Esophagus (tissue), 2 donors: ENCODE results near the gene PAPPA2. TPM values are rescaled to one million over a fixed set of nuclear protein-coding genes. Genes with fewer than 3 reads are reported as not detected.
"Not testable (repeated sequence)": the region's sequence is repeated elsewhere in the genome, so short reads cannot be mapped to it uniquely, and the experiment has no call there.

ENCODE experiments used
- H3K27ac ChIP-seq, 2 donors: one replicate each; pipeline ENCODE4 v1.5.1; 2013; ENCODE audit warnings: low read depth in 2 of 2, mild to moderate bottlenecking in 2 of 2, inconsistent platforms in 1 of 2, low read length in 1 of 2, moderate library complexity in 1 of 2
- H3K27me3 ChIP-seq, 2 donors: one replicate each; pipeline ENCODE4 v1.6.1; 2013; ENCODE audit warnings: low read length in 2 of 2, control low read depth in 1 of 2, mild to moderate bottlenecking in 1 of 2; ENCODE audit not compliant: insufficient read depth in 2 of 2, control insufficient read depth in 1 of 2
- H3K36me3 ChIP-seq, 2 donors: one replicate each; pipeline ENCODE4 v1.6.1; 2013; ENCODE audit warnings: low read length in 1 of 2; ENCODE audit not compliant: control insufficient read depth in 2 of 2, insufficient read depth in 2 of 2
- H3K4me1 ChIP-seq, 2 donors: one replicate each; pipeline ENCODE4 v1.6.1; 2013; ENCODE audit warnings: low read length in 1 of 2; ENCODE audit not compliant: control insufficient read depth in 2 of 2, insufficient read depth in 2 of 2
- H3K4me3 ChIP-seq, 2 donors: one replicate each; pipeline ENCODE4 v1.5.1; 2013; ENCODE audit warnings: low read length in 2 of 2, mild to moderate bottlenecking in 2 of 2, low read depth in 1 of 2, moderate library complexity in 1 of 2
- H3K9me3 ChIP-seq, 2 donors: one replicate each; pipeline ENCODE4 v1.6.1; 2013; ENCODE audit warnings: mild to moderate bottlenecking in 2 of 2, low read depth in 1 of 2, low read length in 1 of 2, moderate library complexity in 1 of 2; ENCODE audit not compliant: control insufficient read depth in 2 of 2, insufficient read depth in 1 of 2
- WGBS, 2 donors: extraction: QIAGEN DNeasy Blood & Tissue Kit; methylation state at CpG; one replicate each; pipeline ENCODE4 v1.1.7; 2013; 5-methylcytosine and 5-hydroxymethylcytosine counted together
- polyA plus RNA-seq, 2 donors: library from polyadenylated mRNA; stranded (reverse); fragments of 200-250 nt; gene quantifications; one replicate each; pipeline ENCODE4 v1.2.3, GENCODE V29; 2013
- donor health status: healthy with polysubstance abuse.
- donor health status: Bipolar disorder and iron deficiency.

The PAPPA2 gene
- polyA plus RNA-seq, 2 donors, result under 0.01 TPM; not detected in 1

- not testable (repeated sequence) for H3K4me3 ChIP-seq, H3K27me3 ChIP-seq, H3K36me3 ChIP-seq, H3K27ac ChIP-seq, H3K9me3 ChIP-seq, H3K4me1 ChIP-seq
- WGBS, 2 donors, result 67 to 71% methylated on average over 2 of the region's 2 CpGs
Measured at GRCh38 chr1:176451741-176452140, 11.2 kb upstream of the PAPPA2 start.

- Histone ChIP-seq H3K4me3 (no peak overlapping the region), H3K4me1 (no peaks in the 10 kb centered on the region), H3K36me3 (no peaks in the 10 kb centered on the region), H3K27ac (no peak overlapping the region), H3K9me3 (peaks cover 3 to 5% of the 10 kb centered on the region in 2 donors), H3K27me3 (no peaks in the 10 kb centered on the region)
- 81 to 82% methylated on average over 8 of the region's 8 CpGs for WGBS, 2 donors
Measured at GRCh38 chr1:176456795-176457194, 6.2 kb upstream of the PAPPA2 start.

DNA sequence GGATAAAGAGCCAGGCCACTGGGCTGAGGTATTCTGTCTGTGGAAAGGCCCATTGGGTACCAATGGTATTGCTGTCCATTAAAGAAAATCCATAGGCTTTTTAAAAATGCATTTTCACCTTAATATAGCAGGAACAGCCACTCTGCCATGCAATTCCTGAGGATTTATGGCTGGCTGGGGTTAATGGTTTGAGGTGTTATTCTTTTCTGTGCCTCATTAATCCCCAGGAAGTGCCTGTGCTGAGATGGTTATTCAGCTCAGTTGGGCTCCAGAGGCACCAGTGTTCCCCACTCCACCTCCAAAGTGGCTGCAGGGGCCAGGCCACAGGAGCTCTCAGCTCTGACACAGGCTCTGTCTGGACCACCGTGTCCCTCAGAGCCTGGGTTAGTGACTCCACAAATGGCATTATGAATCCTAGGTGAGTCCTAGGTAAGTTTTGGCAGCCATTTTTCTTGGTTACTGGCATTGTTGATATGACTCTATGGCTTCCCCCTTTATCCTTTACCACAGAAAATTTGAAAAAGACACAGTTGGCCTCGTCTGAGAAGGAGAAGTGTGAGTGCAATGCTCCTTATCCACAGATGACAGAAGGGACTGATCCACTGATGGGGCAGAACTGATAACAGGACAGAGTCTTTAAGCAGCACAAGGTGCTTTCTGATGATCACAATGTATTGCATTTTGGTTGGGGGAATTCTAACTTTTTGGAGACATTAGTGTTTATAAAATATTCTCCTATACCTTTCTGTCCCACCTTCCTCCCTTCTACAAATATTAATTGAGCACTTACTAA lies 2.2 kb upstream of the PAPPA2 start:
- H3K9me3 ChIP-seq, result peaks cover 5% of the 10 kb centered on the region in 2 donors
- WGBS, 2 donors, result 45% methylated on average over 2 of the region's 2 CpGs
- H3K27ac ChIP-seq, result no peak overlapping the region
- no peaks in the 10 kb centered on the region for H3K27me3 ChIP-seq
- H3K36me3 ChIP-seq, result no peaks in the 10 kb centered on the region
- no peaks in the 10 kb centered on the region for H3K4me1 ChIP-seq
- no peak overlapping the region for H3K4me3 ChIP-seq

DNA sequence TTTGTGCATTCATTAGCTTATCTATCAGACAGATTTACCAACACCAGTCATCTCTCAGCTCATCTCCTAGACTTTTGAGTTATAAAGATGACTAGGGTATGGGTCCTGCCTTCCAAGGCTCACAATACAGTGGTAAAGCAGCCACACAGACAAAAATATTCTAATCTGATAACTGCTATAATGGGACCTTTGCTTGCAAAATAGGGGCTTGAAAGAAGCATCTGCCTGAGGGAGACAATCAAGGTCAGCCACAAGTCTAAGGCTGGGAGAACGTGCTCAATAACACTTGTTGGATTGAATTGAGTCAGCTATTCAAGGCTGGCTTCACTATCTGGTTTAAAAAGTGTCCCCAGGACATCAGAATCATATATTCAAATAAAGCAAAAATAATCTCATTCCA lies 1.4 kb upstream of the PAPPA2 start:
- 55 to 56% methylated on average over 1 of the region's 1 CpG for WGBS, 2 donors
- peaks cover 5% of the 10 kb centered on the region in 2 donors for H3K9me3 ChIP-seq
- H3K4me1 ChIP-seq, result no peaks in the 10 kb centered on the region
- H3K27ac ChIP-seq, result no peak overlapping the region
- H3K27me3 ChIP-seq, result no peaks in the 10 kb centered on the region
- H3K36me3 ChIP-seq, result no peaks in the 10 kb centered on the region
- no peak overlapping the region for H3K4me3 ChIP-seq

- no peak overlapping the region for H3K4me3 ChIP-seq
- no peaks in the 10 kb centered on the region for H3K36me3 ChIP-seq
- no peaks in the 10 kb centered on the region for H3K4me1 ChIP-seq
- H3K27me3 ChIP-seq, result no peaks in the 10 kb centered on the region
- 31 to 35% methylated on average over 3 of the region's 3 CpGs for WGBS, 2 donors
- H3K27ac ChIP-seq, result no peak overlapping the region
- H3K9me3 ChIP-seq, result peaks cover 0 to 2% of the 10 kb centered on the region in 2 donors
Measured at GRCh38 chr1:176466514-176466913, 3.5 kb downstream of the PAPPA2 start.

DNA sequence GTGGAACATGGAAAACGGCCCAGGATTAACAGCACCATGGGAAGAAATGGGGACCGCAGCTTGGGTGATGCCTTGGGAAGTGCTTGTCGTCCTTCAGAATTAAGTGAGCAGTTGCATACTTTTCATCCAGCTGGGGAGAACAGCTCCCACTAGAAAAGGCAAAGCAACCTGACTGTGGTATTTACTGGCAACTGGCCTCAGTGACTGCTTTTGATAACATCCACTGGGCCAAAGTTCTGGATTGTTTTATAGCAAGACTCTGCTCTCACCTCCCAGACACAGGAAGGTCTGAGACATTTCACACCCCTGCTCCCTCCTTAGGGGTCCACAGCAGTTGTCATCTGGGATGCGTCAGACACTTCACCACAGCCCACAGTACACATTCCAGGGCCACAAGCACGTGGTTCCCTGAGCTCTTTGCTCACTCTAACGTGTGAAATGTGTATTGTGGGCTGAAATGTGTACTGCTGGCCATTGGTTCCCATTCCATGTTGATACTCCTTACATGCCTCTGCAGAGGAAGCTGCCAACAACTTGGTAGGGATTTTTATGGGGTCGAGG lies 6.6 kb downstream of the PAPPA2 start:
- no peak overlapping the region for H3K27ac ChIP-seq
- no peaks in the 10 kb centered on the region for H3K36me3 ChIP-seq
- 46 to 47% methylated on average over 7 of the region's 7 CpGs for WGBS, 2 donors

DNA sequence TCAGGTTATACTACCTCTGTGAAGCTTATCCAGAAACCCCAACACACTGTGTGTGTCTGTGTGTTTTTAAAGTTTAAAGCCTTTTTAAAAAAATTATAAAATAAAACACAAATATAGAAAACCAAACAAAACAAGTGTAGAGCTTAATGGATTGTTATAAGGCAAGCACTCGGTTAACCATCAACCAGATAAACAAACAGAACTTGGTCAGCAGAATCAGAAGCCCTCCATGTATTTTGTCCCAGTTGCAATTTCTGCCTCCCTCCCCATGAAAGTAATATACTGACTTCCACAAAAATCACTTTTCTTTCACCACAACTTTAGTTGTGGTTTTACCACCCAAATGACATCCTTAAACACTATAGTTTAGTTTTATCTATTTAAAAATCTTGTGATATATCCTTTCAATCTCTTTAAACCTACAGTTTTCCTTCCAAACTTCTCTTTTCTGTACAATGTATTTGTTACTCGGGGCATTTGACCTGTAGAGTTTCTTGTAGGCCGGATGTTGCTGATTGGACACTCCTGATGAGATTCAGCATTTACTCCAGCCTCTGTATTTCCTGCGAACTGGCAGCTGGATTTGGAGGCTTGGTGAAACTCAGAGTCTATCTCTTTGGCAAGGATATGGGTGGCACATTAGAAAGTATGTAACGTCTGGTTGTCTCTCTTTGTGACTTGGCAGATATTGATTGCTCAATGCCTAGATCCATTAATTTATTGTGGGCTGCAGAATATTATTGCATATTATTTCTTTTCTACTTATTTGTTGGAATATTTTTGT lies 8.6 kb downstream of the PAPPA2 start:
- no peak overlapping the region for H3K4me3 ChIP-seq
- H3K9me3 ChIP-seq, result no peaks in the 10 kb centered on the region
- no peaks in the 10 kb centered on the region for H3K4me1 ChIP-seq
- H3K27ac ChIP-seq, result no peak overlapping the region
- H3K36me3 ChIP-seq, result no peaks in the 10 kb centered on the region
- no peaks in the 10 kb centered on the region for H3K27me3 ChIP-seq
- 61 to 67% methylated on average over 5 of the region's 5 CpGs for WGBS, 2 donors

More for the DNA sequence above, 6.6 kb downstream of the PAPPA2 start:
- H3K27me3 ChIP-seq, result no peaks in the 10 kb centered on the region
- no peak overlapping the region for H3K4me3 ChIP-seq
- H3K9me3 ChIP-seq, result no peaks in the 10 kb centered on the region
- no peaks in the 10 kb centered on the region for H3K4me1 ChIP-seq

GRCh38 chr1:176479971-176480370 lies 17.0 kb downstream of the PAPPA2 start:
- H3K4me3 ChIP-seq, result no peak overlapping the region
- H3K4me1 ChIP-seq, result no peaks in the 10 kb centered on the region
- H3K27ac ChIP-seq, result no peak overlapping the region
- H3K9me3 ChIP-seq, result no peaks in the 10 kb centered on the region
- H3K27me3 ChIP-seq, result no peaks in the 10 kb centered on the region
- WGBS, 2 donors, result 31 to 39% methylated on average over 7 of the region's 7 CpGs
- H3K36me3 ChIP-seq, result no peaks in the 10 kb centered on the region

- H3K9me3 ChIP-seq, result no peaks in the 10 kb centered on the region
- no peaks in the 10 kb centered on the region for H3K4me1 ChIP-seq
- H3K4me3 ChIP-seq, result no peak overlapping the region
- no peak overlapping the region for H3K27ac ChIP-seq
- WGBS, 2 donors, result 71 to 79% methylated on average over 9 of the region's 9 CpGs
- no peaks in the 10 kb centered on the region for H3K27me3 ChIP-seq
- no peaks in the 10 kb centered on the region for H3K36me3 ChIP-seq
Measured at GRCh38 chr1:176480750-176481149, 17.8 kb downstream of the PAPPA2 start.
